GM18508 (cell line): Measurements from ENCODE around the gene LAMA3.

Experiments used
- ATAC-seq: cut with Tn5 transposase; IDR thresholded peaks from one replicate; pipeline ENCODE4 v1.9.1; 2021; ENCODE audit warnings: moderate number of reproducible peaks; ENCODE audit not compliant: insufficient read depth, unreplicated experiment

The LAMA3 gene

DNA sequence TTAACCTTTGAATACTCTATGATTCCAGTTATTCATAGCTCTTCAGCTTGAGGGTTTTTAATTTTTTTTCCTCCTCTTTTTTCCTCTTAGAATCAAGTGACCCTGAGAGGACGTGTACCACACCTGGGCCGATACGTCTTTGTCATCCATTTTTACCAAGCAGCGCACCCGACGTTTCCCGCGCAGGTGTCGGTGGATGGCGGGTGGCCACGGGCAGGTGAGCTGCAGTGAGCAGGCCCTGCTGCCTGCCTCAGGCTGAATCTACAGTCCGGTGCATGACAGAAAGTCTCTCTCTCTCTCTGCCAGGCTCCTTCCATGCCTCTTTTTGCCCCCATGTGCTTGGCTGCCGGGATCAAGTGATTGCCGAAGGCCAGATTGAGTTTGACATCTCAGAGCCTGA lies 153.1 kb downstream of the LAMA3 start:
- ATAC-seq, result no peak

DNA sequence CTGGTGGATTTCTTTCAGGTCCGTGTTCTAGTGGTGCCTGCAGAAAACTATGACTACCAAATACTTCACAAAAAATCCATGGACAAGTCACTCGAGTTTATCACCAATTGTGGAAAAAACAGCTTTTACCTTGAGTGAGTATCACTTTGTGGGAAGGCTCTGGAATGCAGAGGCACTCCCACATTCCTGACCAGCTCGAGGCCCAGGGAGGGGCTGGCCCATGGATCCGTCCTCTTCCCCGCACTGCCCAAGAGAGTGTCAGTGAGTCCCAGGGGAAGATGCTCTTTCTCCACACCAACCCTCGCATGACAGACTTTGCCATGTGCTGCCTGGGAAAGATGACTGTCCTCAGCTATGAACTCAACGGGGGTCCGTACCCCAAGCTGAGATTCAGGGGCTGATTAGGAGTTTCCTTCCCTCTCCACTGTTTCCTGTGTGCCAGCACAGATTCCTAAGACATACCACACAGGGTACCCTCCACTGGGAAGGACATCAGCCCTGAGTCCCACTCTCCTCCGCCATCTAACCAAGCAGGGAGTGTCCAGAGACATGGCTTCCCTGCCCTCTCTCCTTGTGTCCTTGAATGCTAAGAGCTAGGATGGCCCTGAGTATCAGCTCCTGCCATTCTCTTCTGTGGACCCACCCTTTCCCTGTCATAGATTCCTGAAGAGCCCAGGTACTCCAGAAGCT lies 155.9 kb downstream of the LAMA3 start:
- no peak for ATAC-seq

DNA sequence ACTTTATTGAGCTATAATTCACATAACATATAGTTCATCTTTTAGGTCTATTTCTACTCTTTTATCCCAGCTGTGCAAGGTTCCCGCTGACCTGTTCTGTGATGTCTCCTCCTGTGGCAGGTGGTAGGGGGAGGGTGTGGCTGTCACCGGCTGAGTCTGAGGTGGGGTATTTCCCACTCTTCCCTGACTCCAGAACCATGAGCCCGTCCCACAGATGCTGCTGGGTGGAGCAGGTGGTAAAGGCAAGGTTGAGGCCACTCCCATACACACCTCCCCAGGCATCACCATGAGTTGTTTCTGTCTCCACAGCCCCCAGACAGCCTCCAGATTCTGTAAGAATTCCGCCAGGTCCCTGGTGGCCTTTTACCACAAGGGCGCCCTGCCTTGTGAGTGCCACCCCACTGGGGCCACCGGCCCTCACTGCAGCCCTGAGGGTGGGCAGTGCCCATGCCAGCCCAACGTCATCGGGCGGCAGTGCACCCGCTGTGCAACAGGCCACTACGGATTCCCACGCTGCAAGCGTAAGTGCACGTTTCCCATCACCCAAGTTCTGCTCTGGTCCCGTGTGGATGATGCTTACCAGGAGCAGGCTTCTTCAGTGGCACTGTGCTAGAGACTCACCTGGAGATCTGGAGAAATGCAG lies 156.9 kb downstream of the LAMA3 start:
- no peak for ATAC-seq

DNA sequence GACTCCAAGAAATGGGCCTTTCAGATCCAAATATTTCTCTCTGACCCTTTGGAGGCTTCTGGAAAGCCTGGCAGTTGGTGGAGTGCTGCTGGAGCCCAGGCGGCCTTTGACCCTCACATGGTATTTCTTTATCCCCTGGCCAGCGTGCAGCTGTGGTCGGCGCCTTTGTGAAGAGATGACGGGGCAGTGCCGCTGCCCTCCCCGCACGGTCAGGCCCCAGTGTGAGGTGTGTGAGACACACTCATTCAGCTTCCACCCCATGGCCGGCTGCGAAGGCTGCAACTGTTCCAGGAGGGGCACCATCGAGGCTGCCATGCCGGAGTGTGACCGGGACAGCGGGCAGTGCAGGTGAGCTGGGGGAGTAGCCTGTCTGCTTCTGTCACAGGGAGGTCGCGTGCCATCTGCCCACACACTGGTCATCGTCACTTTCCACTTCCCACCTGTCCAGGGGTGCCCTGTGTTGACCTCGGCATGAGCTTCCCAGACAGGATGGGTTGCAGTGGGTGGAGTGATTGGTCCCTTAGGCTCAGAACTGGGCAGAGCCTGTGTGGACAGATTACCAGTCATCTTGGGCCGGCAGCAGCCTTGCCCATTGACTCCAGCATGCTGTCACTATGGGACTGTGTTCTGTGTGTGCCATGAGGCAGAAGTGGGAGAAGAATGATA lies 158.2 kb downstream of the LAMA3 start:
- ATAC-seq, result no peak

DNA sequence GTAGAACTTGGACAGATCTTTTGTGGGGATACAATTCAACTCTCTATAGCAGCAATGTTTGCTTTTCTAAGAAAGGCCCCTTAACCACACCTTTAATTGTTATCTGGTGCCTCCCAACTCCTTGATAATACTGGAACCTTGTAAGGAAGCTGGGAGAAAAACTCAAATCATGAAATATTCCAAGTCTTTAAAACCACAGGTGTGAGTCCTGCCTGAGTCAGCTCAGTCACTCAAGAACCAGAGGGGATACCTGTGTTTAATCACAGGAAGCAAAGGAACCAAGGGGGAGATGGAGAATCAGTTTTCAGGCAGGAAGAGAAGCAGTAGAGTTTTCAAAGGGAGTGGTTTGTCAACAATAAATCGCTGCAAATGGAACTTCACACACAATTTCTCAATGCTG lies 159.9 kb downstream of the LAMA3 start:
- no peak for ATAC-seq

DNA sequence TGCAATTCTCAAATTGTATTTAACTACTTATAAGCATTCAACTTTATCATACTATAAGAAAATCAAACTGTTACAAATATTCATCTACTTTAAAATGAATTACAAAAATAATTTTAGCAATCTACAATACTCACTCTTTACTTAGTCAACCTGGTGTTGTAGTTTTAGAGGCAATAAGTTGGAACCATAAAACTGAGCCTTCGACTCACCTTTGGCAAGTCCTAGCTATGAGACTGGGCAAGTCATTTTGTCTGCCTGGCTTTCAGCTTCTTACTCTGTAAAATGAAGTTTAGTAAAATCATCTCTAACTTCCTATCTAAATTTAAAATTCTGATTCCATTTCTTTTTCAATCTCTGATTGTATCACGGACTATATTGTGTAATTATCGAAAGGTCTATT lies 161.0 kb downstream of the LAMA3 start:
- ATAC-seq, result no peak

DNA sequence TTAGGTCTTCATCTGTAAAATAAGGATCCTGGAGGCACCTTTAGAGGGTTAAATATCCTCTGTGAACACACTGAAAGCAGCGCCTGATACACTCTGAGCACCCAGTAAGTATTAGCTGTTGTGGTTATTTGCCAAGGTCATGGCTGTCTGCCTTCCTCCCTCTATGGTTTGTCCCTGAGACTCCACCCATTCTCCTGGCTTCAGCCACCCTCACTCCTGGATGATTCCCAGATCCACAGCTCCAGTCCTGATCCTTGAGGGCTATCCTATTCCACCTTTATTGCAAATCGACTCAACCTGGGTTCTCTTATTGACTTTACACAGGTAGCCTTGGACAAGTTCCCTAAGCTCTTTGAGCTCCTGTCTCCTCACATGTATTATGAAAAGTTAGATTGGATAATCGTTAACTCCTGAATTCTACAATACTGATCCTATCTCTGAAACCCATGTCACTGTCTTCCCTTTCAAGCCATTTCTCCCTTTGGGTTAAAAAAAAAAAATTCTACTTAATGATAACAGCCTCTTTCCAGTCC lies 162.3 kb downstream of the LAMA3 start:
- ATAC-seq, result no peak

DNA sequence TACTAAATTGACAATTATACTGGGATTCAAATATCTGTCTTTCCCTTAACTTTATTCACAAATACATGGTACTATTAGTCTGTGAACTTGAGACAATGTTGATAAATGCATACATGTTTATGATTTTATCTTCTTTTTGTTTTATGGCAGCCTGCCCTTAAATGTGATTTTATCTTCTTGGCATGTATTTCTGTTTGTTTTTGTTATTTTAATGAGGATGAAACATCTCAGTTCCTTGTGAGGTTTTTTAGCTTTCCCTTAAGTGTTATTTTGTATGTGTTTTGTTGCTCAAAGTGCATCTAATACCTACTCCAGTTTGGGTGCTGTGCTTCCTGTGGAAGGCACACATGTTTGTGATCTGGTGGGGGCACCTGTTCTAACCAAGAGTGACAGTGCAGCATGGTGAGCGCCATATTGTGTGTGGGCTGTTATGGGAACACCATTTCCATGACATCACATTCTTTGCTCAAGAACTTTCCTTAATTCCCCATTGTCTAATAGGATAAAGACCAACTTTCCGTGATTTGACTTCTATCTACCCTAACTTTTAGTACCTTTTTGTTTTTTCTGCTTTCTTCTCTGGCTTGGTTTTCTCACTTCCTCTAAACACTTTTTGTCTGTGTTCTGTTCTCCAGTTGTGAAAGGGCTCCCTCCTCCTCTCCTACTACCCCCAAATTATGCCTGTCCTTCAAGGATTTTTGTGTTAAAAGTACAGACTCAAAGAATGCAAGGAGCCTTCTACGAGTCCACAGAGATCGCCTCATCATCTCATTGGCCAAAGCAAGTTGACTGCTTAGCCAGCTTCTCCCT lies 163.2 kb downstream of the LAMA3 start:
- no peak for ATAC-seq

DNA sequence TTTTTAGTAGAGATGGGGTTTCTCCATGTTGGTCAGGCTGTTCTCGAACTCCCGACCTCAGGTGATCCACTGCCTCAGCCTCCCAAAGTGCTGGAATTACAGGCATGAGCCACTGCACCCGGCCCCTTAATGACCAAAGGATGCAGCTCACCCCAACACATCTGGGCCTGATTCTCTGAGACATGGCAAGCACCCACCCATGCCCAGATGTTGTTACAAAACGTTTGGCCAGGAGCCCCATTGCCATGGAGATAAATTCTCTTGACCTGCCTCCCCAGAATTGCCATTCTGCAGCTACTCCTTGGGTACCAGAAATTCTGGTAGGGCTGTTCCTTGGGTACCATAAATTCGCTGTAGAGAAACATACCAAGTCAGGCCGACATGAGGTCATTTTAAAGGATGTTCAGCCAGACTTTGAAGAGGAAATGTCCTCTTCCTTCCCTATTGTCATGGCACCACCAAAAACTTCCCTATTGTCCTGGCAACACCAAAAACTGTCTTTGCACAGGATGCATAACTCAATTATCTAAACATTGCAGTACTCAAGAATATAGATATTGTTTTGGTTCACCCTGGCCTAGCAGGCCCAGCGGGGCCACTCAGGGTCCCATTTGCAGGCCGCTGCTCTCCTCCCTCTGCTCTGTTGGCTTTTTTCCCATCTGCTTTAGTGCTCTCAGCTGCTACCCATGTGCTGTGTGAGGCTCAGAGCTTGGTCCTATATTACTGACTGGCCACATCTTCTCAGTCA lies 164.4 kb downstream of the LAMA3 start:
- no peak for ATAC-seq

DNA sequence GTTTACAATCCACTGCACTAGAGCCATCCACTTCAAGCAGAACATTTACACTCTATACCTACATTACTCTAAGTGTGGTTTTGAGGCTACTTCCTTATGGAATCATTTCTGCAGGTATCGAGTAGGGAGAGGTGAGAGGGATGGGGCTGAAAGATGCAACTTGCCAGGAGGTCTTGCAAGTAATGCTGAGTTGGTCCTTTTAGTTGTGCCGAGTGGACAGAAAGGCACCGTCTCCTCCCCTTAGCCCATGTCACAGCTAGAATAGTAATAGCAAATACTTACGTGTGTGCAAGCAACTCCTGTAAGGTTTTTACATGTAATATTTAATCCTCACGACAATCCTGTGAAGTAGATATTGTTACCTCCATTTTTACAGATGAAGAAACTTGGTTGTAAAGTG lies 166.5 kb downstream of the LAMA3 start:
- no peak for ATAC-seq

DNA sequence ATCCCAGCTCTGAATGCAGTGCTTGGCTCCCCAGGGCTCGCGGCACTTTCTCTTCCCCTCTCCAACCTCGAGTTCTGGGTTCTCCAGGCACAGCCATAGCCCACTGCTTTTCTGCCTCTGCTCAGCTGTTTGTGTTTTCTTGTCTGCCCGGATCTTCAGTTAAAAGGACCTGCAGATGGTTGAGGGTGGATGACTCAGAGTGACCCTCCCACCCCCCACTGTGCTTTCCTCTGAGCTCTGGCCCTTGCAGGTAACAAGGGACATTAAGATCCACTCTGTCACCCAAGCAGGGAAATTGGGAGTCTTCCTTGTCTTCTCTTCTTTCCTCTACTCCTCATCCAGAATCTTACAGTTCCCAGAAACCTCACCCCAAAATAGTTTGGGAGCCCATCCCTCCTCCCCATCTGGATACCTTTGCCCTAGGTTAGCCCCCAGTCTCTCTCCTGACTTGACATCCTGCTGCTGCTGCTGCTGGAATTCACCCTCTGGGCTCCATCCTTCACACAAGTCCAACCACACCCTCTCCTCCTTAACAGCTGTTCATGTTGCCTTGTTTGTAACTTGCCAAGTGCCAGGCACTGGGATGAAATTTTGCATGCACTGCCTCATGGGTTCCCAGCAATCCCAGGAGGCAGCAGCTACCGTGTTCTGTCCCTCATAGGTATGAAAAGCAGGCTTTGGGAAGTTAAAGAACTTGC lies 167.4 kb downstream of the LAMA3 start:
- ATAC-seq, result no peak

DNA sequence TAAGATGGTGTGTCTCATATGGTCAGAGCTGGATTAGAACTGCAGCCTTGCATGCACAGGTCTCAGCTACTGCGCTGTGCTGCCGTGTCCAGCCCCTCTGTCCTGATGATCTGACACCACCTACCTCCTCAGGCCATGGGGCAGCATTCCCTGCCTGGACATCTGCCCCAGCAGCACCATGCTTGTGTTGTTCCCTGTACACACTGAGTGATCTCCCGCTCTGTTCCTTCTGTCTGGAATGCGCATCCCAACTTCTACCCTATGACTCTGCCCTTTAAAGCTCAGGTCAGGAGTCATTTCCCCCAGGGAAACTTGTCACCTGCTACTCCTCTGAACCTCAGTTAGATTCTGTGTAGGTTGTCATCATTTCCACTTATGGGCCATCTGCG lies 167.9 kb downstream of the LAMA3 start:
- ATAC-seq, result no peak

DNA sequence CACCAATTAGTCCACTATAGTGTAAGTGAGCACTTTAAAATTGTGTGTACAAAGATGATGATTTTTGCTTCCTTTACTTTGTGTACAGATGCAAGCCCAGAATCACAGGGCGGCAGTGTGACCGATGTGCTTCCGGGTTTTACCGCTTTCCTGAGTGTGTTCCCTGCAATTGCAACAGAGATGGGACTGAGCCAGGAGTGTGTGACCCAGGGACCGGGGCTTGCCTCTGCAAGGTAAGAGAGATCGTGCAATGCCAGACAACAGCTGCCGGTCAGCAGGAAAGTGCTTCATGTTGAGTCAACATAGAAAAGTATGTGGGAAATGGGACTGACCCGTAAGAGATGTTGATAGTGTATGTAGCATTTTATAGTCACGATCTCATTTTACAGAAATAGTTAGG lies 168.5 kb downstream of the LAMA3 start:
- no peak for ATAC-seq

DNA sequence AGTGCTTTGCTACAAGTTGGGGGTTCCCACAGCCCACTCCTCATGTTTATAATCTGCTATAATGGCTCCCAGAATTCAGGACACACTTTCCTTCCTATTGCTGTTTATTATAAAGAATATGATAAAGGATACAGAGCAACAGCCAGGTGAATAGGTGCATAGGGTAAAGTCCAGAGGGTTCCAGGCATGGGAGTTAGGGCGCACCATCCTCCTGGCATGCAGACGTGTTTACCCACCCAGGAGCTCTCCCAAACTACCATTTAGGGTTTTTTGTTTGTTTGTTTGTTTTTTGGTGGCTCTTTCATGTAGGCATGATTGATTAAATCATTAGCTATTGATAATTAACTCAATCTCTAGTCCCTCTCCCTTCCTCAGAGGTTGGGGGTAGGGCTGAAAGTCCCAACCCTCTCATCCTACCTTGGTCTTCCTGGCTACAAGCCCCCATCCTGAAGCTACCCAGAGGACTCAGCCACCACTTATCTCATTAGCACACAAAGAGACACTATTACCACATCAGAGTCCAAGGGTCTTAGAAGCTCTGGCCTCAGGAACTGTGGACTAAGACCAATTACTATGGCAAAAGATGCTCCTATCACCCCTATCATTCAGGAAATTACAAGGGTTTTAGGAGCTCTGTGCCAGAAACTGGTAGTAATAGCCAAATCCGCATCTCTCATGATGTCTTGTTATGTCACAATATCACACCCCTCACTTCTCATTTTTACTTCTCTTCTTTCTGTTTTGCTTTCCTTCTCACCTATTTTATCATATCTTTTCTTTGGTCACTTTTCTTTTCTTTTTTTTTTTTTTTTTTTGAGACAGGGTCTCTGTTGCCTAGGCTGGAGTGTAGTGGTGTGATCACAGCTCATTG lies 170.4 kb downstream of the LAMA3 start:
- no peak for ATAC-seq

DNA sequence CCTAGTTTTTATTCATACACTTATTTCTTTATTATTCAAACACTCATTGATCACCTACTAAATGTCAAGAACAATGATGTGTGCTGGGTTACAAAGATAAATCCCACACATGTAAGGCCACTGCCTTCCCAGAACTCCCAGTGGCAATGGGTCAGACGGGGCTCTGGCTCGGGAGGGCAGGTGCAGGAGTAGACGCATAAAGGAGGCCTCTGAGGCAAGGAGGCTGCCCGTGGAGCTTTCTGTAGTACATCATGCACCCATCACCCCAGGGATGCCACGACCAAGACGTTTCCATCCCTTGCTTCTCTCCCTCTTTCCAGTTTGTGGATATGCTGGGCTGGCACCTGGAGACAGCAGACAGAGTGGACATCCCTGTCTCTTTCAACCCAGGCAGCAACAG lies 172.1 kb downstream of the LAMA3 start:
- ATAC-seq, result no peak

DNA sequence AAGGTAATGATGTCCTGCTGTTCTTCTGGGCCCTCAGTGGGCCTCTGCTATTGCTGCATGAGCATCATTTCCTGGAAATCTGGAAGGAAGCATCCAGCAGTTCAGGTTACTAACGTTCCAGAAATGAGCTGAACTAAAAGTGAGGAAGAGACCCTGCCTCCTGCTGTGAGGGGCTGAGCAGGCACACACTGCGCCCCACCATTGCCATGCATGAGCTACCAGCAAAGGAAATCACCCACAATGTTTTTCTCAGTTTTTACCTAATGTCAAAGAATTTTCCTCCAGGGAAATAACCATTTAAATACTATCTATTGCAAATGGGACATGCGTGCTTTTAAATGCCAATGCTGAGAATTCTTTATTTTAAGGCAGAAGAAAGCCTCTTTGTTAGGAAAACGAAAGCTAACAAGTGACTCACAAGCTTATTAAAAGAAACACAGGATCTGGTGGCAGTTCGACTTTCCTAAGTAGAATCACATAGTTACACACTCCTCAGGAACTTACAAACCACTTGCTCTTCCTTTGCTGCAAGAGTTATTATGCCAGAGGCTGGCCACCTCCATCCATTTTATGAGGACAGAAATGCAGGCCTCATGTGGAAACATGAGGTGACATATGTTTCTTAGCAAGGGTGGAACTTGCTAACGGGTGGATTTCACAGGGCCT lies 172.7 kb downstream of the LAMA3 start:
- no peak for ATAC-seq

DNA sequence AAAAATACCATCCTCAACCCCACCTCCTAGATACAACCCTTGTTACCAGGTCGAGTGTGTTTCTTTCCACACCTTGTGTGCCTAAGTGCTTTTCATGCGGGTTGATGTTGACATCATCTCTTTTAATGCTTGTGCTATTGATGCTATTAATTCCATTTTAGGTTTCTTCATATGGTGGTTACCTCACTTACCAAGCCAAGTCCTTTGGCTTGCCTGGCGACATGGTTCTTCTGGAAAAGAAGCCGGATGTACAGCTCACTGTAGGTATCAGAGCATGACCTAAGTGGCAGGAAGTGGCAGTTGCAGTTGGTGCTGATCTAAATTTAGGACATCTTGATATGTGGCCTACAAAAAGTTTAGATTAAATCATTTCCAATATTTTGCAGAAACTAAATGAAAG lies 175.4 kb downstream of the LAMA3 start:
- no peak for ATAC-seq

DNA sequence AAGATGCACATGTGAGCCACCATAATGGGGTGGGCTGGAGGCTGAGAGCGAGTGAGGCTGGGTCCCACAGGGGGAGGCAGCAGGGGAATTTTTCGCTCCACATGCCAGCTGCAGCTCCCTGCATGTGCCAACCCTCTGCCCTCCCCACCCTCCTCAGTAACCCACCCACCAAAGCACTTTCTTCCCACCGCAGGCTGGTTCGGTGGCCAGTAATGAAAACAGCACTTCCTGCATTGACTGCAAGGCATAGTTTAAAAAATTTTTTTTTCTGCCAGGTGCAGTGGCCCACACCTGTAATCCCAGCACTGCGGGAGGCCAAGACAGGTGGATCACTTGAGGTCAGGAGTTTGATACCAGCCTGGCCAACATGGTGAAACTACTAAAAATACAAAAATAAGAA lies 177.8 kb downstream of the LAMA3 start:
- ATAC-seq, result no peak
